HL-60 (cell line): ENCODE results near the gene ASF1B.

Experiments used
- CTCF ChIP-seq: IDR thresholded peaks from one replicate; pipeline ENCODE4 v1.5.1; 2011; ENCODE audit warnings: low read length, control low read depth, inconsistent platforms; ENCODE audit not compliant: insufficient read depth
- POLR2AphosphoS5 ChIP-seq: IDR thresholded peaks from 2 replicates; pipeline ENCODE4 v1.6.1; 2012; ENCODE audit warnings: low read depth

DNA sequence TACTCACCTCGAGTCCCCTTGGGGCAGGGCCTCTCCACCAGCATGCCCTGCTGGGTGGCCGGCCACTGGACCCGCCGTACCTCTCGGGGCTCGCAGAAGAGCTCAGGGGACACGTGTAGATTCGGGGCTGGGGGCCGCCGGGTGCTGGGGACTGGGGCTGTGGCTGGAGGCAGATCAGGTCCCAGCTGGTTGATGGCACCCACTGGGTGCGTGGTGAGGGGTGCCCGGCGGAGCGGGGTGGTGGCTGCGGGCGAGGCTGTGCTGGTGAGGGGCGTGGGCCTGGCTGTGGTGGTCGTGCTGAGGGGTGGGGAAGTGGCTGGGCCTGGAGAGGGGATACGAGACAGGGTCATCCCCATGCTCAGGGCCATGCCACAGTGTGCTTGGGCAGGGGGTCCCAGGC lies 24.9 kb upstream of the ASF1B start:
- TF ChIP-seq CTCF, result no peak
- TF ChIP-seq POLR2AphosphoS5, result no peak
